Stimulated activated naive CD4-positive, alpha-beta T cell (primary cell): Measurements from ENCODE around the gene INPP1.
"Not testable (repeated sequence)": the region's sequence is repeated elsewhere in the genome, so short reads cannot be mapped to it uniquely, and the experiment has no call there.

ENCODE experiments used
- DNase-seq, 6 experiments: peaks; one replicate each; lab custom pipeline; 2025; lab: John Stamatoyannopoulos, UW

Gene INPP1

DNA sequence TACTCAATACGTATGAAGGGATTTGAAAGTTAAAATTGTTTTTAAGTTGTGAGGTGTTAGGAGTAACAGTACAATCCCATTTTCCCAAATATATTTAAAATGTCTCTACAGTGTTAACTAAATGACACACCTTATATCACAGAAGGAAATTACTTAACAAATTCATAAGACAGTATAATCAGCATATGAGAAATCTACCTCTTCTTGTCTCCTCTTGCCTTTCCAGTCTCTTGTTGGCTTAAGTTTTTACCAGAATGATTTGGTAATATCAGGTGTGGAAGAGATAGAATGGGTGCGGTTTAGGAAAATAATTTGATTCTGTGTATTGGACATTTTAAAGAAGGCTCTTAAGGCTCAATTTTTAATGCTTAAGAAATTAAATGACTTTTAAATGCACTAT is 9.5 kb upstream of the INPP1 start:
- DNase-seq, result no peak

GRCh38 chr2:190334479-190335224 is 8.7 kb upstream of the INPP1 start:
- DNase-seq, result no peak

DNA sequence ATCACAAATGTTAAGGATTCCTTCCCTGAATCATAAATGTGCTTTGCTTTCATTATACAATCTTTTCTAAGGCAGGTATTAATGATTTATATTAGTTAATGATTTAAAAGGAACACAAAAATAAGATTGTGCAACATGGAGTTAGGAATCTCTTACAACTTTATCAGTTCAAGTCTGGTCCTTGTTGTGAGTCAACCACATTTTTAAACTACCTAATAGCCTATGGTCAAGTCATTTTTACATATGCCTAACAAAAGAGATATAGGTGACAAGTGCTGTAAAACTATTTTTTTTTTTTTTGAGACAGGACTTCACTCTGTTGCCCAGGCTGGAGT is 8.2 kb upstream of the INPP1 start:
- DNase-seq, result no peak

DNA sequence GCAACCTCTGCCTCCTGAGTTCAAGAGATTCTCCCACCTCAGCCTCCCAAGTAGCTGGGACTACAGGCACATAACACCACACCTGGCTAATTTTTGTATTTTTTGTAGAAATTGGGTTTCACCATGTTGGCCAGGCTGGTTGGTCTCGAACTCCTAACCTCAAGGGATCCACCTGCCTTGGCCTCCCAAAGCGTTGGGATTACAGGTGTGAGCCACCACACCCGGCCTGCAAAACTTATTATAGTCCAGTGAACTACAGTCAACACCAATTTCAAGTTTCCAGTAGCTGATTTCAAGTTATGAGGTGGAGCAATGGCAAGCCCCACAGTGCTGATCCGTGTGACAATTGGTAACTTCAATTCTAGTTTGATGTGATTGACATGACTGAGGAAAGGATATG is 7.8 kb upstream of the INPP1 start:
- DNase-seq, result not testable (repeated sequence)

DNA sequence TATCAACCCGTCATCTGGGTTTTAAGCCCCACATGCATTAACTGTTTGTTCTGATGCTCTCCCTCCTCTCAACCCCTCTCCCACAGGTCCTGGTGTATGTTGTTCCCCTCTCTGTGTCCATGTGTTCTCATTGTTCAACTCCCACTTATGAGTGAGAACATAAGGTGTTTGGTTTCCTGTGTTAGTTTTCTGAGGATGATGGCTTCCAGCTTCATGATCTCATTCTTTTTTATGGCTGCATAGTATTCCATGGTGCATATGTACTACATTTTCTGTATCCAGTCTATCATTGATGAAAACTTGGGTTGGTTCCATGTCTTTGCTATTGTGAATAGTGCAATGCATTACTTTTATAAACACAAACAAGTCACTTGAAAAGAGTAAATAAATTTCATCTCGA is 7.0 kb upstream of the INPP1 start:
- DNase-seq, result no peak

DNA sequence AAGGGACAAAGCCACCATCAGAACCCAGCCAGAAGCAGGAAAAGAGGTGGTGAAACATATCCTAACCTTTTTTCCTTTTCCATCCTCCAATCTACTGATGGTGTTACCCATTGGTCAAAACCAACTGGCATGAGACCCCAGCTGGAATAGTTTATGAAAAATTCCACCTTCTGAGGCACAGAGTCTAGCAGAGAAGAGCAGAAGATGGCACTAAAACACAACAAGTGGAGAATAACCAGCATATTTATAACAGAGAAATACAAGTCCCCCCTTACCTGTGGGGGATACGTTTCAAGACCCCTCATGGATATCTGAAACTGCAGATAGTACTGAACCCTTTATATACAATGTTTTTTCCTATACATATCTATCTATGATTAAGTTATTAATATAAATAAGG is 4.9 kb upstream of the INPP1 start:
- DNase-seq, result peak in 1 of 6 experiments; percentile 14

DNA sequence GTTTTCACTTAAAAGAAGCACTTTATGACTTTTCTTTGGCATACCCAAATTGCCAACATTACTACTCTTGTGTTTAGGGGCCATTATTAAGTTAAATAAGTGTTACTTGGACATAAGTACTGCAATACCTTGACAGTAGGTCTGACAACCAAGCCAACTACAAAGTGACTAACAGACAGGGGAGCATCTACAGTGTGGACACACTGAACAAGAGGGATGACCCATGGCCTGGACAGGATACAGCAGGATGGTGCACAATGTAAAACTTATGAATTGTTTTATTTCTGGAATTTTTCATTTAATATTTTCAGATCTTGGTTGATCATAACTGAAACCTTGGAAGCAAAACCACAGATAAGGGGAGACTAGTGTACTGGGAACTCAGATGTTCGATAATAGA is 4.0 kb upstream of the INPP1 start:
- no peak for DNase-seq

DNA sequence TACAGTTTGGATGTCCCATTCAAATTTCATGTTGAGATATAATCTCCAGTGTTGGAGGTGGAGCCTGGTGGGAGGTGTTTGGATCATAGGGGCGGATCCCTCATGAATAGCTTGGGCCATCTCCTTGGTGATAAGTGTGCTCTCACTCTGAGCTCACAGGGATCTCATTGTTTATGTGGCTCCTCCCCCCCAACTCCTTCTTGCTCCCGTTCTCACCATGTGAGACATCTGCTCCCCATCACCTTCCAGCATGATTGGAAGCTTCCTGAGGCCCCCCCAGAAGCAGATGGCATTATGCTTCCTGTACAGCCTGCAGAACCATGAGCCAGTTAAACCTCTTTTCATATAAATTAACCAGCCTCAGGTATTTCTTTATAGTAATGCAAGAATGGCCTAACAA is 3.0 kb upstream of the INPP1 start:
- DNase-seq, result no peak

DNA sequence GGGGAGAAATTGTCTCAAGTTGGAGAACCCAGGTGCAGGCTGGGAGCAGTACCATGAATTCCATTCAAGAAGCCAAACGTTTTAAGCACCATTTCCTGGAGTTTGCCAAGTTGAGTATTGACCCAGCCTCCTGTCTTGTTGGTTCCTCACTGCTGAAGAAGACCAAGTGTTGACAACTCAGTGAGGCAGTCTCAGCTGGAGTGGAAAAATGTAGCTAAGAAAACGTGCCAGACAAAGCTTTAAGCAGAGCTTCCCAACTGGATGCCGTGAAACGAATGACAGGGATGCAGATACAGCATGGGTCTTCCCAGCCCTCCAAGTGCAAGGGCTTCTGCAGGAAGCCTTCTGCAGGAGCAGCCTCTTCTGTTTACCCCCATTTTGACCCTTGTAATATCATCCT is 778 bp upstream of the INPP1 start:
- no peak for DNase-seq

- no peak for DNase-seq
These were observed 277 bp upstream of the INPP1 start for GRCh38 chr2:190343089-190343535.

DNA sequence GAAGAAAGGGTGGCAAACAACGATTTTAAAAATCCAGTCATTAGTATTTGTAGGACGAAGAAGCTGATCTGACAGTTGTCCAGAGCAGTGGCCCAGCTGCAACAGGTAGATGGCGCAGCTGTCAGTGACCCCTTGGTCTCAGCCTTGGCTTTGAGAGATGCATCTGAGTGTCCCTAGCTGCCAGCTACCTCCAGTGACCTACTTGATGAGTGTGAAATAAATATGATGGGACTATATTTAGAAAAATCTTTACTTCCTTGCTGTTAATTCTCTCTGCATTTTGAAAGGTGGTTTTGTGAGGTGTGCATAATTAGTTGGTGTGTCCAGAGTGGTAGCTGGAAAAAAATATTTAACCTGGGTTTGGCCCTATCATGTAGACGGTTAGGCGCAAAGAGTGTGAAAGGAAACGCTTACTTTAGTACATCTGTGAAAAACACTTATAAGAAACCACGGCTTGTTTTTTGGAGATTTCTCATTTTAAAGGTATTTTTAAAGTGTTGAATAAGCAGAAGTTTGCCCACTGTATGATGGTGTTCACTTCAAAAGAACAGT is 963 bp downstream of the INPP1 start:
- DNase-seq, result no peak

DNA sequence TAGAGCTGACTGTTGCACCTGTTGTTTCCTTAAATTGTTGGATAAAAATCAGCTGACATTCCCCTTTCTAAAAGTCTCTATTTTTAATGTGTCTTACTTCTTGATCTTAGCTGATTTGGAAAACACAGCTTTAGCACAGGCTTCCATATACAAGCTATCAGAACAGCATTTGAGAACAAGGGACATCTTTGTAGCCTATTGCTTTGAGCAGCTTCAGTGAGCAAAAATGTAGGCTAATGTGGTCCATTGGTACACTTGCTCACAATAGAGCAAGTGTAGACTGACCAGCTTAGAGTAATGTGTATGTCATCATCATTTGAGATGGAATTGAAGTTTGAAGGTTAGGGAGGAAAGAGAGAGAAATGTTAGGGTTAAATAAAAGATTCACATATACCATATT is 7.0 kb downstream of the INPP1 start:
- no peak for DNase-seq

GRCh38 chr2:190351955-190352354 is 8.6 kb downstream of the INPP1 start:
- DNase-seq, result no peak

DNA sequence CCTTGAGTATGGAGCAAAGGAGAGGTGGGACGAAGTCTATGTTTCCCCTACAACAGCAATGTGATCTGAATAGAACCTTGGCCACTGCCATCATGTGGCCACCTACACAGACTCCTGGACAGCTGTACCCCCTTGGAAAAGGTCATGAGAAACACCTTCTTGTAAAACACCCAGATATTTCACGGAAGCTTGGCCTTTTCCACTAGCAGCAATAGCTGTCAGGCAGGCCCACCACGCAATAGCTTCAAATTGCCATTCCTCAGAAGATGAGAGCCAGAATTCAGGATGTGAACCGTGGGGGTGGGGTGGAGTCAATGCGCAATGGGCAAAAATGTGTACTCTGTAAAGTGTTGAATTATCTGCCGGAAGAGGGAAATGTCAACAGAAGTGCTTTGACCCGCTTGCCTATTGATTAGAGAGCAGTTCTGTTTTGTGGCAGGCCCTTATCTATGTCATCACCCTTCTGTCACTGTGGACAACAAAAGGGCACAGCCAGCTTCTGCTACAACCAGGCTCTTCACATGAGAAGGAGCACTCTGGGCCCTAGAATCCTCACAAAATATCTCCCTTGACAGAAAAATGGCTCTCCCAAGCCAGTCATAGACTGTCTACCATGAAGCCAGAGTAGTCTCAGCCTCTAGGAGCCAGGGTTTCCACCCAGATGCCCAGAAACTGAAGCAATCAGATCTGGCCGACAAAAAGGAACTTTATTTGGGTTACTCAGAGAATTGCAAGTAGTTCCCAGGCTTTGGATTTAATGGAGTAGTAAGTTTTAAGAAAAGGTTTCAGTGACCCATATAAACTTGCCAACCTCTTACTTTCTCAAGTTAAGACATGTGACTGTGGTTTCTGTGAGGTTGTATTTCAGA is 9.5 kb downstream of the INPP1 start:
- DNase-seq, result no peak

- no peak for DNase-seq
These were observed 10.1 kb downstream of the INPP1 start for GRCh38 chr2:190353537-190353899.

DNA sequence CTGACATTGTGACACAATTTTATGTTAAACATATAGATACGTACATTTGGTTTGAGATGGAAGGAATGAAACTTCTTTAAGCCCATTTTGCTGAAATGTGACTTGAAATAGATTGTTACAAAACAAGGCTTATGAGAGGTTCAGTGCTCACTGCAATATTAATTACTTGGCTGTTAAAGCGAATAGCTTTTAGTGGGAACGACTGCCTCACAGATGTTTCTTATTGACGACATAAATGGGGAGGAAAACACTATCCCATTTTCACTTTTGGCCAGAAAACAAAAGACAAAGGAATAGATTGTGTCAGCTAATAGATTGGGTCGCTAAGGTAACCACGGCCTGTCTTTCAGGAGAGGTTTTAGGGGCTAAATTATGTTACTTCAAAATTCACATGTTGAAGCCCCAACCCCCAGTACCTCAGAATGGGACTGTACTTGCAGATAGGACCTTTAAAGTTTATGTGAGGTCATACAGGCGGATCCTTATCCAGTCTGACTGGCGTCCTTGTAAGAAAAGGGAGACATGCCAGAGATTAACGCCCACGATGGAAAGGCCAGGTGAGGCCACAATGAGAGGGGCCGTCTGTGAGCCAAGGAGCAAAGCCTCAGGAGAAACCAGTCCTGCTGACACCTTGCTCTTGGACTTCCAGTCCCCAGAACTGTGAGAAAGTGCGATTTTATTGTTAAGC is 10.8 kb downstream of the INPP1 start:
- DNase-seq, result no peak

DNA sequence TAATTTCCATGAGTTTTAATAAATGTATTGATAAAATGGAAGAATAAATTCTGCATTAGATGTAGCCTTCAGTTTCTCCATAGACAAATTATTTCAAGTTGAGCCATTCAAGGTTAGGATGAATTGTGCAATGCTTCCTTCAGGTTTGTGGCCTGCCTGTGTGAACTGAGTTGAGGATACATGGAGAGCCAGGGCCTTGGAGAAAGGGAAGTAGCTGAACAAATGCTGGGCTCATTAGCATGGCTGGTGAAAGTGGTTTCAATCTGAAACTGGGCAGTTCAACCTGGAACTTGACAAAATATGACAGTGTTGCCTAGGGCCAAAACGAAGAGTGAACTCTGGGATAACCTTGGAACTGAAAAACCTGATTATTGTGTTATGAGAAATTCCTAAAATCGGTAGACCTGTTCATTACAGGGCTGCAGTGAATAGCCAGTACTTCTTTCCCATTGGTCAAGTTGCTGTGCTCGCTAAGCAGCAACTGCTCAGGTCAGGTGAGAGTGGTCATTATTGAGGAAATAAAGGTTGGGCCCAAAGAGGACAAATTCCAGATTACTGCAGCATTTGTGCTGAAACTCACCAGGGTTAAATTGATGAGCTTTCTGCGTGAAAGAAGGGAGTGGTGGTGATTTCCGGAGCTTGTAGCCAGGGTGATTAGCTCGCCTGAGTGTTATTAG is 12.7 kb downstream of the INPP1 start:
- no peak for DNase-seq

GRCh38 chr2:190357600-190357999 is 14.2 kb downstream of the INPP1 start:
- DNase-seq, result no peak

DNA sequence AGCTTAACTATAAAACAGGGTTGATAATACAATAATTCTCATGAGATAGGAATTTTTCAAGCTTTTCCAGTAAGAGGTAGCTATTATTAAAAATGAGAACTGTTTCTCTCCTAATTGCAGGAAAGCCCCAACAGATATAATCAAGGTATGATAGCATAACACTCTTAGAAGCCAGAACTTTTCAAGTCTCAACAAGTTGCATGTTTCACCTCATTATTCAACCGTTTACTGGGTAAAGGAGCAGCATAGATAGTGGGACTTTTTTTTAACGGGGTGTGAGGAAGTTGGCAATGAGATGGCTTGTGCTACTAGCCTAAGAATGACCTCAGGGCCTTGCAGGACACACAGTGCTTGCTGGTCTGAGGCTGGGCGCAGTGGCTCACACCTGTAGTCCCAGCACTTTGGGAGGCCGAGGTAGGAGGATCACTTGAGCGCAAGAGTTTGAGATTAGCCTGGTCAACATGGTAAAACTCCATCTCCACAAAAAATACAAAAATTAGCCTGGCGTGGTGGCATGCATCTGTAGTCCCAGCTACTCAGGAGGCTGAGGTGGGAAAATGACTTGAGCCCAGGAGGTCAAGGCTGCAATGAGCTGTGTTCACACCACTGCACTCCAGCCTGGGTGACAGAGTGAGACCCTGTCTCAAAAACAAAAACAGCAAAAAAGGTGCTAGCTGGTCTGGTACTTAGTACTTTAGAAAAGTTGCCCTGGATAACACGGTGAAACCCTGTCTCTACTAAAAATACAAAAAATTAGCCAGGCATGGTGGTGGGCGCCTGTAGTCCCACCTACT is 15.5 kb downstream of the INPP1 start:
- DNase-seq, result not testable (repeated sequence)

DNA sequence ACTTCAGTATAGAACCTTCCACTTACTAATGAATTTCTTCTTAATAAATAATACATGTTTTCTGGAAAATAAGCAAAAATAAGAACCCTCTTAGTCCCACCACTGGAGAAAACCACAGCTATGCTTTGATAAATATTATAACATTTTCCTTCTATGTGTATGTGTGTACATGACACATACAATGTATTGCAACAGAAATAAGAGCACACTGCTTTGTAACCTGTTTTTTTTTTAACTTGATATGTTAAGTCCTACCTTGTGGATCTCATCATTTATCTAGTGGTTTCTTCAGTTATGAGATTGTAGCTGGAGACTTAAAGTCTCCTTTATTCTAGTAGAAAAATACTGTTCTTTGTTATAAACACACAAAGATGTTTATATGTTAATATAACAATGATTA is 17.2 kb downstream of the INPP1 start:
- no peak for DNase-seq

DNA sequence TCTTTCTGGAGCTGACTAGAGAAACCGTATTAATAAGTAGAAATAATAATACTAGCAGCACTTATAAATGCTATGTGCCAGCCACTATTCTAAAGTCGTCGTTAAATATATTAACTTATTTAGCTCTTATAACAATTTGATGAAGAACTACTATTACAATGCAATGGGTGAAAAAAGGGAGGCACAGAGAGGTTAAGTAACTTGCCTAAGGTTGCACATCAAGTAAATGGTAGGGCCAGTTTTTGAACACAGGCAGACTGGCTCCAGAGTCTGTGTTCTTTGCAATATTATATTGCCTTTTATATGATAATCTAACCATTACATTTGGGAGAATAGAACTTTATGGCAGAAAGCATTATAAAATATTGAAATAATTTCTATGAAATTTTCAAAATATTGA is 17.6 kb downstream of the INPP1 start:
- no peak for DNase-seq
